SHP77 treated with DMSO at 0.1 percent for 48 hours (cell line): ENCODE measurements around the gene RBM18.

Source experiments
- DNase-seq: peaks from one replicate; lab custom pipeline; 2025; lab: John Stamatoyannopoulos, UW

RBM18 gene

DNA sequence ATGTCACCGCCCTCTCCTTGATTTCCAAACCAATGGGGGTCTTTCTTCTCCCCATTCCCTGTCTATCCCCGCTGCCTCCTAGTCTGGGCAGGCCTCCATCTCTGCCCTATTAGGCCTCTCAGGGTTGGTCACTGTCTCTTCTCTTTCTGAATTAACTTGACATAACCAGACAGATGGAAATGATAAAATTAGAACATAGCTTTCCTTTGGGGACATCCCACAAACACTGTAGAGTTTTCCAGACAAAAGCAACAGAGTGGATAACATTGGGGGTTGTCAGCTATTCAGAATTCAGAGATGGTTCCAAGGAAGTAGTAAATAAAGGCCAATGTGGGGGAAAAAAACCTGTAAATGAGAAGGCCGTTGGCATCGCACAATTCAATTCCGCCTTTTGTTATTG lies 60.6 kb downstream of the RBM18 start:
- DNase-seq: no peak

DNA sequence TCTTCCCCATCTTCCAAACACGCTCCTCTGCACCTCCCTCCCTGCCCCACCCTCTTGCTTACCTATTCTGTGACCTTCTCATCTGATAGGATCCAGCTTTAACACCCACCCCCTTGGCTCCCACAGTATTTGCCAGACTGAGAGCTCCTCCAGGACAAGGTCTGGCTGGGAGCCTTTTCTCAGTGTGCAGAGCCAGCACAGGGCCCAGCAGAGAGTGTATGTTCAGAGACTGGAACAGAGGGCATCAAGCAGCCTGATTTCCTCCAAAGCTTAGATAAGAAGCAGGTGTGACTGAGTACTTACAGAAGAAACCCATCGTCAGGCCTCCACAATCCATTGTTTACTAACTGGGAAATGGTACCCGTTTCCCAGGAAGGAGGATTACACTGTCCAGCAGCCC lies 62.5 kb downstream of the RBM18 start:
- DNase-seq: no peak

DNA sequence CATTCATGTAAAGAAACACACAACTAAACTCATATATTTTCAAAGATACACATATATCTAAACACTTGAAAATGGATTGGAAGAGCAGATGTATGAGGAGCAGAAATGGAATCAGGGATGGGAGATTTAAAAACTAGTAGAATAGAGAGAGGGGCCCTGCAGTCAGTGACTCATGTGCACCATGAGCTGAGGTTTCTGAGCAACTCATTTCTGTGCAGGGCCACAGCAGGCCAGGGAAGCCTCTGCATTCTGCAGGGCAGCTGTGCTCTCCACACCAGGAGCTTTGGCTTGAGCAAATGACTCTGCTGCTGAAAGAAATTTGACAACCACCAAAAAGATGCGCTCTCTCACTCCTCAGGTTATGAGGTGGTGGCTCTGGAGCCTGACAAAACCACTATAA lies 63.0 kb downstream of the RBM18 start:
- DNase-seq: no peak

DNA sequence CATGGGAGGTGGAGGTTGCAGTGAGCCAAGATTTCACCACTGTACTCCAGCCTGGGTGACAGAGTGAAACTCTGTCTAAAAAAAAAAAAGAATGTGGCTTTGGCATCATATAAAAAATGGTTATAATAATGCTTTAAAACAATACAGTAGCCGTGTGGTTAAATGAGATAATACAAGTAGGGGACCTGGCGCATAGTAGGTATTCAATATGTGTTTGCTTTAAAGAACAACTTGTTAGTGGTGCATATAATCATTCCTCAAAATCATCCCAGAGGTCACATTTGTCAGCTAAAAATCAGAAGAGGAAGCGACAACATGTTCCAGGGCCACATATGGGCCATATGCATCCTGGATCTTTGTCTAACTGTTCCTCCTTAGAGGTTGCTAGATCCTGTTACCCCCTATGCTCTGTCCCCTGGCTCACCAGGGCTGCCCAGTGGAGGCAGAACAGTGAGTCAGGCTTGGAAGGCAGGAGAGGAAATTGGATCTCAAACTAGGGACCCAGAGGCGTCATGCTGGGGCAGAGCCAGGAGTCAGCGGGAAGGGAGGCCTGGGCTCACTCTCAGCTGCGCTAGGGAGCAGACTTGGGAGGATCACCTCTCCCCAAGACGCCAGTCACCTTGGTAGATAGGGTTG lies 63.6 kb downstream of the RBM18 start:
- DNase-seq: no peak

DNA sequence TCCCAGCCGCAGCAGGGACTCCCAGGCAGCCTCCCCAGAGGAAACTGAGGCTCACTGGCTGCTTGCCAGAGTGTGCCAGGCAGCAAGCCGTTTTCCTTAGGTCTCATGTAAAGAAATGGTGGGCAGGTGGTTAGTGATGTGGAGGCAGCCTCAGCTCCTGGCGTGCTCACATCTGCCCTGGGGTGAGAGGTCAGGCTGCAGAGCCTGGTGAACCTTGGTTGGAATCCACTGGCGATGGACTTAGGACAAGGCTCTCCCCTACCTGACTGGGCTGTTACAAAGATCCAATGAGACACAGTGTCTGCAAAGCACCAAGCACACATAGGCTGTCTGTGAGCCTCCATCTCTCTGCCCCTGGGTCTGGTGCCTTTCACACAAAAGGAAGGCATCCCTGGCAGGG lies 66.8 kb downstream of the RBM18 start:
- DNase-seq: no peak

DNA sequence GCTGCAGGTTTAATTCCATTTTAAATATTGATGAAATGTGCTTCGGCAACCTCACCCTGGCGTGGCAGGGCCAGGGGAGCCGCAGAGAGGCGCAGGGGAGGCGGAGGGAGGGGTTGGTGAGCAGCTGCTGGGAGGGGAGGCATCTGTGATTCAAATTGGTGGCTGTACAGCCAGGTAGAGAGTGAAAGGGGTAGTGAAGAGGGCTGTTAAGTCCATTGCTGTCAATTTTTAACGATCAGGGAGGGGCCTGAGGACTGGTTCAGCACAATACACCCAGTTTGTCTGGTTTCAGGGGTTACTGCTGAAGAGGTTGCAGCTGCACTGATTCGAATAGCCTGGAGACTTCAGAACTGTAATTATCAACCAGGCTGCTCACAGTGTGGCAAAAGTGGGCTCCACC lies 67.2 kb downstream of the RBM18 start:
- peak; percentile 53 for DNase-seq

DNA sequence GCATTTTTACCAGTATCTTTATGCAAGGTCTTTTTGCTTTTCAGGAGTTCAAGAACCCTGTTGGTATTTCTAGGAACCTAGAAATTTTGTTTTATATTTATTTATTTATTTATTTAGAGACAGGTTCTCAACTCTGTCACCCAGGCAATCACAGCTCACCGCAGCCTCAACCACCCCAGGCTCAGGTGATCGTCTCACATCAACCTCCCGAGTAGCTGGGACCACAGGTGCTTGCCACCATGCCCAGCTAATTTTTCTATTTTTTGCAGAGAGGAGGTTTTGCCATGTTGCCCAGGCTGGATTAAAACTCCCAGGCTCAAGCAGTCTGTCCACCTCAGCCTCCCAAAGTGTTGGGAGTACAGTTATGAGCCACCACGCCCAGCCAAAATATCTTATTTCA lies 68.8 kb downstream of the RBM18 start:
- DNase-seq: no peak

DNA sequence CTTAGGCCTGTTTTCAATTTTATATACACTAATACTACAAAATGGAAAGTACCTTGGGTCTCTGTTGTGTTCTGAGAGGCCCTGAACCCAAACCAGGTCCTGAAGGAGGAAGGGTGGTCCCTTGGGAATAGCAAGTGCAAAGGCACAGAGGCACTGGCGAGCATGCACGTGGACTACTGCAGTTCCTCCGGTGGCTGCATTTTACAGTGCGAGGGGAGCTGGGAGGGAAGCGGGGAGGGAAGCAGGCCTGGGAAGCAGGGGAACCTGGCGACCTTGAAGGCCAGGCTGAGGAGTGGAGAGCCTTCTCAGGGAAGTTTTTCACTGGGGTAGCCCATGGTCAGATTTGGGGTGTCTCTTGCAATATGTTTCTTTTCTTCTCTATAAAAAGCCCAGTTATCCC lies 71.0 kb downstream of the RBM18 start:
- DNase-seq: no peak

DNA sequence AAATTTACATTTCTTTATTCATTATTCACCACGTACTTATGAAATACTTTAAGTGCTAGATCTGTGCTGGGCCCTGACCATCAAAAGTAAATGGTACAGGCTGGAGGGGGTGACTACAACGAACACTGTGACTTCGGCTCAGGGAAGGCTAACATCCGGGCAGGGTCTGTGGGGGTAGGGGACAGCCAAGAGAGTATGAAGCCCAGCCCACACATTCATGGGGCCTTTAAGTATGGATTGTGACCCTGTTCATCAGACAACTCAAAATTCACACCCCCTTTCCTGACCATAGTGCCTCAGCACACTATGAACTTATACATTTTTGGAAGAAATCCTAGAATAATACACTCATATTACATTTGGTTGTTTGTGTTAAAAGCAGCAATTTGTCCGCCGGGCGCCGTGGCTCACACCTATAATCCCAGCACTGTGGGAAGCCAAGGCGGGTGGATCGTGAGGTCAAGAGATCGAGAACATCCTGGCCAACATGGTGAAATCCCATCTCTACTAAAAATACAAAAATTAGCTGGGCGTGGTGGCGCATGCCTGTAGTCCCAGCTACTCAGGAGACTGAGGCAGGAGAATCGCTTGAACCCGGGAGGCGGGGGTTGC lies 71.6 kb downstream of the RBM18 start:
- no peak for DNase-seq

DNA sequence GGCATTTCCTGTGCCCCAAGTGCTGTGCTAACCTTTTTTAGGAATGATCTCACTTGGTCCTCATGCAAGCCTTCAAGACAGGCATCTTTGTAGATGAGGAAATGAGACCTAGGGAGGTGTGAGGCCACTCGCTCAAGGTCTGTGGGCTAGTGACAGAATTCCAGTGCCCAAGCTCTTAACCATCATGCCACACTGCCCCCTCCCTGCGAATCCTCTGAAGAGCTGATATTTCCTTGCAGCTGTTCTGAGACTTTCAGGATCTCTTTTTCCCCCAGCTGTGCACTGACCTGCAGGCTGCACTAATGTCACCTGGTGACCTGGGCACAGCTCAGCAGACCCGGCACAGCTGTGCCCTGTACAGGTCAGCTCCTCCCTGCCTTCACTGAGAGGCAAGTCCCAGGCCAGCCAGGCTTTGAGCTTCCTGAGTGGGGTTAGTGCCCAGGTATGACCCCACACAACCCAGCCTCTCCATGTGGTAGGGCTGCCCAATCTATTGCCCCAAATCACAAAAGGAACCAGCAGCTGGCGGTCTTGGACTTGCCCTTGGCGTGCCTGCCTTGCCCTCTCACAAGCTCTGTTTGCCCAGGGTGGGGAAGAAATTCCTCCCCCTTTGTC lies 72.3 kb downstream of the RBM18 start:
- no peak for DNase-seq

DNA sequence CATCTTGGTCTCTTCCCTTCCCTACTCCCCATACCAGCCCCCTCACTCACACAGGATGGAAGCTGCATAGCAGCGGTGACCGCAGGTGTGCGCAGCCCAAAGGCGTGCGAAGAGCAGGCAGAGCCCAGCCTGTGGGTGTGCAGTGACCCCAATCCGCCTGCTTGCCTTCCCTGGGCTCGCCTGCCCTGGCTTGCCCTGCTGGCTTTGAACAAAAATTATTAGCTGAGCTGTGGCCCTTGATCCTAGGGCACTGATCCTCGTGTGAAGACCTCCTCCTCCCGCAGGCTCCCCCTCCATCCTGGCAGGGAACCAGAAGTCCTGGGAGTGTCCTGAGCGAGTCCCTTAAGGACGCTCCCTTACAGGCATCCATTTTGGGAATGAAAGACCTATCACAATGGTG lies 73.1 kb downstream of the RBM18 start:
- no peak for DNase-seq

DNA sequence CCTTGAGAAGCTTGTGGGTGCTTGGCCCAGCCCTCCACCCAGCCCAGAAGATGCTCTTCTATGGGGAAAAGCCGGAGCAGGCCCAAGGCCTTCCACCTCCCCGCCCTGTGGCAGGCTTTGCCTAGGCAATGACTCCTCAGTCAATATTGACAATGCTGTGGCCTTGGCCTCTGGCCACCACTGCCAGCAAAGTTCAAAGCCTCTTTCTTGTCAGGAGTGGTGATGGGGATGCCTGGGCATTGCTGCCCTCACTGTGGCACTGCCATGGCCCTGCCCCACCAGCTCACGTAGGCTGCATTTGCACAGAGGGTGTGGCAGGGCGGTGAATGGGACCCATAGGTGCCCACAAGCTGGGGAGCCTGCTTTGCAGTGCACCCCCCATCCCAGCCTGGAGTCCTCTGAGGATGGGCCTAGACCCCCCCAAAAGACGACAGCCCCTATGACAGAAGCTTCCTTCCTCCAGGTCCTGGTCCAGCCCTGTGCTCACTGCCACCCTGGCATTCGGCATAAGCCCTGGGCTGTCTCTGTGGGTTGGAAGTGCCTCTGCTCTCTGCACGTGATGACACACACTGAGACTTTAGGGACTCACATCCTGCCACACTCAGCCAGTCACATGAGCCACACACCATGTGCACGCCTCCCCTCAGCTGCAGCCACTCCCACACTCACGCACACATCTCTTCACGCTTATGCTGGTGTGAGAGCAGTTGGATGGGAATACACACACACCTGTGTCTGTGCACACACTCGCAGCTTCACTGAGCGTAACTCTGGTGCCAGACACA lies 73.9 kb downstream of the RBM18 start:
- DNase-seq: peak; percentile 24

DNA sequence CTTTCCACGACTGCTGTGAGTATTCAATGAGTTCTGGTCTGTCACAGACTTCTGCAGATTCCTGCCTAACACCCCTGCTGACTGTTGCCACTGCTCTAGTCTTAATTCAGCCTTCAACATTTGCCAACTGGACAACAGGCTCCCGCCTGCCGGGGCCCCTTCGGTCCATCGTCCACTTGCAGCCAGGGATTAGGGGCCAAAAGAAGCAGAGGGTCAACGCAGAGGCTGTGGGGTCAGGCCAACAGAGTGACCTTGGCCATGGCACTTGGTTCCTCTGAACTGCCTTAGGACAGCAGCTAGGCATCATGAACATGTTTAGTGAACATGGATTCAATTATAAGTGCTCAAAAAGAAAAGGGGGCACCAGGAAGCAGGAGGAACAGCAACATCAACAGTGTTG lies 76.3 kb downstream of the RBM18 start:
- no peak for DNase-seq
